ENCODE data around the gene NMRK1. TPM values are rescaled to one million over a fixed set of nuclear protein-coding genes. Genes with fewer than 3 reads are reported as not detected.

NMRK1 gene
- total RNA-seq, 1 experiment from 2014 or later, result 13.3 TPM

DNA sequence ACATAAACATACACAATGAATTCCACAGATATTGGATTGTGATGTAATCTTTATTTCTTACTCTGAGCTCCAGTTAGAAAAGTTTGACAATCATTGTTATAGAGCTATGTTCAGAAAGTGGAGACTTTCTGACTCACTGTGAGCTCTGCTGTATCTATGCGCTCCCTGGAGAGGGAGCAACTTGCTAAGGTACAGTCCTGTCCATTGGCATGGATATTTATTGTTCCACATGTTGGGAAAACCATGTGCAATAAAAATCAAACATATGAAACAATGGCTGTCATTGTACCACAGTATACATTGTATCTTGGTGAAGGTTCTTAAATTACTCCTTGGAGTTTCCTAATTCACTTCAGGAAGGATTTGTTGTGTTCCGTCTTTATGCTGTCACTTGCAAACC, 26.8 kb downstream of the NMRK1 start:
- no peak for DNase-seq
- Histone ChIP-seq H3K36me3 (replicated peaks; ENCODE audit: control insufficient read depth, insufficient read depth, low read length) (no peaks in the 10 kb centered on the region), H3K27me3 (ENCODE audit: control insufficient read depth, insufficient read depth, low read length) (no peaks in the 10 kb centered on the region), H3K4me3 (ENCODE audit: insufficient read depth, low read depth, low read length) (no peak overlapping the region)

DNA sequence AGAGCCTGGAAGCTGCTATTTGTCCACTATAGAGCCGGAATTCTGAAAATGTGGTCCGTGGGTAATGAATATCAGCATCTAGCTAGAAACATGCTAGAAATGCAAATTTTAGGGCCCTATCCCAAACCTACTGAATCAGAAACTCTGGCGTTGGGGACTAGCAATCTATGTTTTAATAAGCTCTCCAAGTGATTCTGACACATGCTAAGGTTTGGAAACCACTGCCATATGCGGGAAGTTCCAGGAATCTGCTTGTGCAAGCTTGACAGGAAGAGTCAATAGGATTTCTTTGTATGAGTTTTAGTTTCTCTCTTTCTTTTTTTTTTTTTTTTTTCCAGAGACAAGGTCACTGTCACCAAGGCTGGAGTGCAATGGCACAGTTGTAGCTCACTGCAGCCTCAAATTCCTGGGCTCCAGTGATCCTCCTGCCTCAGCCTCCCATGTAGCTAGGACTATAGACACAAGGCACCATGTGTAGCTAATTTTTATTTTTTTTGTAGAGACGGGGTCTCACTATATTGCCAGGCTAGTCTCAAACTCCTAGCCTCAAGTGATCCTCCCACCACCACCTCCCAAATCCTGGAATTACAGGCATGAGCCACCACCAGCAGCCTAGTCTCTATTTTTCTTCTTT, 33.5 kb downstream of the NMRK1 start:
- Histone ChIP-seq H3K4me3 (ENCODE audit: insufficient read depth, low read depth, low read length) (no peak overlapping the region), H3K27me3 (ENCODE audit: control insufficient read depth, insufficient read depth, low read length) (no peaks in the 10 kb centered on the region), H3K36me3 (replicated peaks; ENCODE audit: control insufficient read depth, insufficient read depth, low read length) (no peaks in the 10 kb centered on the region)
- DNase-seq, result no peak

DNA sequence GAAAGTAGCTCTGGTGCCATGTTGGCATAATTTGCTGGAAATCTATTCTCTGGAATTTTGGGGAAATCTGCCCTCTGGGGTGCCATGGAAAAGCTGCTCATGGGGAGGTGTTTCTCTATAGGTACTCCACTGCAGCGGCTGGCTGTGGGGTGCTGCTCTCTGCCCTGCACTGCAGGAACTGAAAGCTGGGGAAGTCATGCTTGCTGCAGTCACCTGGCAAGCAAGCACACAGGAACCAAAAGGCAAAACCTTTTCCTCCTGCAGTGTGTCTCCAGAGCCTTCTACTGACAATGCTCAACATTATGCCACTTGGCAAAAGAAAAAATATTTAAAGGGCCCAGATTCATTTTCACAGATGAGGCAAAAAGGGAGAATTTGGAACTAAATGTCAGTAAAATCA, 34.1 kb downstream of the NMRK1 start:
- H3K4me3 ChIP-seq (ENCODE audit: insufficient read depth, low read depth, low read length), result no peak overlapping the region
- no peaks in the 10 kb centered on the region for H3K27me3 ChIP-seq (ENCODE audit: control insufficient read depth, insufficient read depth, low read length)
- DNase-seq, result no peak
- no peaks in the 10 kb centered on the region for H3K36me3 ChIP-seq (replicated peaks; ENCODE audit: control insufficient read depth, insufficient read depth, low read length)

DNA sequence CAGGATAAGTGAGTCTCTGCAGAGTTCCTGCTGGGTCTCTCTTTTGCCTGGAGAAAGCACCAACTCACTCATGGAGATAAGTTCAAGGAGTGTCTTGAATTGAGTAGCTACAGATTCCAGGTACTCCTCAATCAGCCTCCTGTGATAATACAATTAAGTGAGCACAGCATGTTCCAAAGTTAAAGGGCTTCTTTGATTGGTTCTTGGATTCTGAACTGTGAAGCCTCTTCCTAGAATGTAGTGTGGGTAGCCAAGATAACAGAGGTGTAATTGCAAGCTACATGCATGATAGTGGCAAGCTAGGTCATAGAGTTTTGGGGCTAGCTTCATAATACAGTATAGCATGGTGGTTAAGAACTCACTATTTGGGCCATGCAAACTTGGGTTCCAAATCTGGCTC, 36.7 kb downstream of the NMRK1 start:
- H3K36me3 ChIP-seq (replicated peaks; ENCODE audit: control insufficient read depth, insufficient read depth, low read length), result no peaks in the 10 kb centered on the region
- H3K27me3 ChIP-seq (ENCODE audit: control insufficient read depth, insufficient read depth, low read length), result no peaks in the 10 kb centered on the region

DNA sequence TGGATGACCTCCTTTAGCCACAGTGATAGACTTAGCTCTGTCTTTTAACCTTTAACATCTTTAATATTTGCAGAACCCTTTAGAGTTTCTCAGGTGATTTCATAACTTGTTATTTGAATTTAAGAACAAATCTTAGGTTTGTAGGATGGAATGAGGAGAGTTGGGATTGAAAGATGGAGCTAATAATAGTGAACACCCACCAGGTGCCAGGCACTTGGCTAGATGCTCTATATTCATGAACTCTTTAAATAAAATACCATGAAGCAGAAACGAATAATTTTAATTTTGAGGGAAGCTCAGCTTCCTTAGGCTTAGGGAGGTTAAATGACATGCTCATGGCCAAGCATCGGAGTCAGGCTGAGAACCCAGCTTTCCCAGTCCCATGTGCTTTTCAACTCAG, 40.4 kb downstream of the NMRK1 start:
- H3K36me3 ChIP-seq (replicated peaks; ENCODE audit: control insufficient read depth, insufficient read depth, low read length), result no peaks in the 10 kb centered on the region
- H3K4me3 ChIP-seq (ENCODE audit: insufficient read depth, low read depth, low read length), result no peak overlapping the region
- no peak for DNase-seq
- no peaks in the 10 kb centered on the region for H3K27me3 ChIP-seq (ENCODE audit: control insufficient read depth, insufficient read depth, low read length)

More for the DNA sequence above, 36.7 kb downstream of the NMRK1 start:
- no peak for DNase-seq
- H3K4me3 ChIP-seq (ENCODE audit: insufficient read depth, low read depth, low read length), result no peak overlapping the region

DNA sequence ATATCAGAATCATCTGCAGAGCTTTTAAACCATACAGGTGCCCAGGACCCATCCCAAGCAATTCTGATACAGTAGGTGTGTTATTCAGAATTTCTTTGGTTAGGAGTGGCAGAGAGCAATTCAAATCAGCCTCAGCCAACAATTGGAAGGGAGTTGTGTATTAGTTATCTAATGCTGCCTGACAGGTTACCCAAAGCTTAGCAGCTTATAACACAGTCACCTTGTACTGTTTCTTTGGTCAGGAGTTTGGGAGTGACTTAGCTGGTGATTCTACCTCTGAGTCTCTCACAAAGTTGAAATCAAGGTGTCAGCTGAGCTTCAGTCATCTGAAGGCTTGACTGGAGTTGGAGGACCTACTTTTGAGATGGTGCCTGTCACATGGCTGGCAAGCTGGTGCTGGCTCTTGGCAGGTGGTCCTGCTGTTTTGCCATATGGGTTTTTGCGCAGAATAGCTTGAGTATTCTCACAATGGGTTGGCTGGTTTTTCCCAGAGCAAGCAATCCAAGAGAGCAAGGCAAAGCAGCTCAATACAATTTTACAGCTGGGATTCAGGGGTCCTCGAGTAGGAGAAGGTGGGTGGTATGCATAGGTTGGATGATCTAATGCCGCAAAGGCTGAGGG, 41.1 kb downstream of the NMRK1 start:
- DNase-seq, result no peak
- no peak overlapping the region for H3K4me3 ChIP-seq (ENCODE audit: insufficient read depth, low read depth, low read length)
- H3K36me3 ChIP-seq (replicated peaks; ENCODE audit: control insufficient read depth, insufficient read depth, low read length), result no peaks in the 10 kb centered on the region
- no peaks in the 10 kb centered on the region for H3K27me3 ChIP-seq (ENCODE audit: control insufficient read depth, insufficient read depth, low read length)

DNA sequence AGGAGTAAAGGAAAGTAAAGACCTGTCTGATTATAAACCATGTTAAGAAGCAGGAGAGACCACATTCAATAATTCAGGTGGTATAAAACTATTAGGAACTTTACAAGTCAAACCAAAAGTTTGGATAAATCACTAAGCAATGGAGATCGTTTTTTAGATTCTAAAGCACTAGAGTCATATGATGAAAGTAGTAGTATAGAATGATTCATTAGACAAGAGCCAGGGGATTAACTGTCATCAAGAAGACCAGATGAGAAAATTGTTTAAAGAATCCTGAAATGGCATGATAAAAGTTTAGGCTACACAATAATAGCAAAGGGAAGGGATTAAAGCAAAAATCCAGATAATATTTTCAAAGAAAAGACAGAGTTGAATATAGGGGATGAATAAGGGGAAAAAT, 46.9 kb downstream of the NMRK1 start:
- no peak overlapping the region for H3K4me3 ChIP-seq (ENCODE audit: insufficient read depth, low read depth, low read length)
- no peaks in the 10 kb centered on the region for H3K36me3 ChIP-seq (replicated peaks; ENCODE audit: control insufficient read depth, insufficient read depth, low read length)
- no peak for DNase-seq
- H3K27me3 ChIP-seq (ENCODE audit: control insufficient read depth, insufficient read depth, low read length), result no peaks in the 10 kb centered on the region

DNA sequence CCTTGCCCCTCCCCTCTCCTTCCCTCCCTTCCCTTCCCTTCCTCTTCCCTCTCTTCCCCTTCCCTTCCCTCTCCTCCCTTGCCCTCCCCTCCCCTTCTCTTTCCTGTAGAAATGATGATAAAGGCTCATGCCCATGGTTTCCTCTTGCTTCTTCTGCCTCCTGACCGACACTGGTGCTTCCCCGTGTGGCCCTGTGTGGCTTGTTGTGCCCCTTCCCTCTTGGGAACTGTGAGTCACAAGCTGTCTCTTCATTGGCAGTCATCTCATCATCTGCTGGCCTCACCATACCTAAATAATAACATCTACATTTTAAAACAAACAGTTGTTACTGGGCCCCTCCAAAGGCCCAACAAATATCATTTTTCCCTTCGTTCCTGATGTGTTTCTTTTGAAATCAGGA, 48.2 kb downstream of the NMRK1 start:
- H3K36me3 ChIP-seq (replicated peaks; ENCODE audit: control insufficient read depth, insufficient read depth, low read length), result no peaks in the 10 kb centered on the region
- H3K27me3 ChIP-seq (ENCODE audit: control insufficient read depth, insufficient read depth, low read length), result no peaks in the 10 kb centered on the region
- H3K4me3 ChIP-seq (ENCODE audit: insufficient read depth, low read depth, low read length), result no peak overlapping the region
- DNase-seq, result no peak

DNA sequence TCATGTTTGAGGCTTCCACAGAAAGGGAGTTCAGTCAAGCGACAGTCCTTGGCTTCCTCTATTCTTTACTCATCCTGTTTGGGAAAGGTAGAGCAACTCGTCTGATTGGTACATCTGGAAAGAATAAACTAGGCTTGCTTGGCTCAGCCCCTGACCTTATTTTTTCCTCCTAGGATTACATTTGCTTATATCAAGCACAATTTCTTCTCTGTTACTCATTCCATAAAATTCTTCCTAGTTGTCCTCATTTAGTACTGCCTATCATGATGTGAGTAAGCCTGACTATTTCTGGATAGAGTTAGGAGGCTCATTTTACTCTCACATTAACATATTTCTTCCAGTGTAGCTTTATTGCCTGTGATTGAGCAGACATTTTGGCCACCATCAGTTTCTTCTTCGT, 48.9 kb downstream of the NMRK1 start:
- H3K36me3 ChIP-seq (replicated peaks; ENCODE audit: control insufficient read depth, insufficient read depth, low read length), result no peaks in the 10 kb centered on the region
- DNase-seq, result no peak
- H3K4me3 ChIP-seq (ENCODE audit: insufficient read depth, low read depth, low read length), result no peak overlapping the region
- H3K27me3 ChIP-seq (ENCODE audit: control insufficient read depth, insufficient read depth, low read length), result no peaks in the 10 kb centered on the region

DNA sequence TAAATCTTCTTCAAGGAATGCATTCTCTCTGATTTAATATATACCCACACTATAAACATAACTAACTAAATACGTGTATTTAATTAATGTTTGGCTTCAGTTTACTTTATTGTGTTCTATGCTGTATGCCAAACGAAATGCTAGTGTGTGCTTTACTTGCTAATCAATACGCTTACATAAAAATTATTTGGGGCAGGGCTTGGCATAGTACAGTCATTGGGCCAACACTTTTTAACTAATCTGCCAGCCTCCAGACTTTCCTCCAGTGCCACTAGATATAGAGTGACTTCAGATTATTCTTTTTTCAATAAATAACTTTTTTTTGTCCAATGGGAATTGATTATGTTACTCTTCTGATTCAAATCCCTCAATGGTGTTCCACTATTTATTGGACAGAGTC, 51.2 kb downstream of the NMRK1 start:
- Histone ChIP-seq H3K27me3 (ENCODE audit: control insufficient read depth, insufficient read depth, low read length) (no peaks in the 10 kb centered on the region), H3K36me3 (replicated peaks; ENCODE audit: control insufficient read depth, insufficient read depth, low read length) (no peaks in the 10 kb centered on the region), H3K4me3 (ENCODE audit: insufficient read depth, low read depth, low read length) (no peak overlapping the region)
- DNase-seq, result no peak

DNA sequence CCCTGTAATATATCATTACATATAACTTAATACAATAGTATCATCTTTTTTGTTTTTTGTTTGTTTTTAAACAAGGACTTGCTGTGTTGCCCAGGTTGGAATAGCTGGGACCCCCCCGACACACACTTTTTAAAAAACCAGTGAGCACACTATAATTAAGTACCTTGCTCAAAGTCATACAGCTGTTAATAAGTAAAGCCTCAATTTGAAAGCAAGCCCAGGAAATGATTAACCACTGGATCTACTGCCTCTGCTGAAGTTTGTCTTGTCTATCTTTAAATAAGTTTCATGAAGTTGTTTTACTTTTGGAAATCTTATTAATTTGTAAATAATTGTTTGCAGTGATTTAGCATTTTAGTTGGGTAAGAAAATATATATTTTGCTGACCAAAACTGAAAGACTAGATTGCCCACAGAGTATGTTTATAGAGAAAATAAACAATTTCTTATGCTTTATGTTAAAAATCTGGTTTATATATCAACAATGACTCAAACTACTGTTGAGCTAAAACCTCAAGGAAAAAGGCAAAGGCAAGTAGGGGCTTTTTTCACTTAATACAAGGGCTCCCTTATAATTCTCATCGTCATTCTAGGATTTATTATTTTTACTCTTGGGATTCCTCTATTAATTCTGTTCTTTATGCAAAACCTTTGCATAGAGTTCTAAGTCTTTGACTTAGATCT, 54.0 kb downstream of the NMRK1 start:
- Histone ChIP-seq H3K36me3 (replicated peaks; ENCODE audit: control insufficient read depth, insufficient read depth, low read length) (no peaks in the 10 kb centered on the region), H3K4me3 (ENCODE audit: insufficient read depth, low read depth, low read length) (no peak overlapping the region), H3K27me3 (ENCODE audit: control insufficient read depth, insufficient read depth, low read length) (no peaks in the 10 kb centered on the region)
- no peak for DNase-seq

DNA sequence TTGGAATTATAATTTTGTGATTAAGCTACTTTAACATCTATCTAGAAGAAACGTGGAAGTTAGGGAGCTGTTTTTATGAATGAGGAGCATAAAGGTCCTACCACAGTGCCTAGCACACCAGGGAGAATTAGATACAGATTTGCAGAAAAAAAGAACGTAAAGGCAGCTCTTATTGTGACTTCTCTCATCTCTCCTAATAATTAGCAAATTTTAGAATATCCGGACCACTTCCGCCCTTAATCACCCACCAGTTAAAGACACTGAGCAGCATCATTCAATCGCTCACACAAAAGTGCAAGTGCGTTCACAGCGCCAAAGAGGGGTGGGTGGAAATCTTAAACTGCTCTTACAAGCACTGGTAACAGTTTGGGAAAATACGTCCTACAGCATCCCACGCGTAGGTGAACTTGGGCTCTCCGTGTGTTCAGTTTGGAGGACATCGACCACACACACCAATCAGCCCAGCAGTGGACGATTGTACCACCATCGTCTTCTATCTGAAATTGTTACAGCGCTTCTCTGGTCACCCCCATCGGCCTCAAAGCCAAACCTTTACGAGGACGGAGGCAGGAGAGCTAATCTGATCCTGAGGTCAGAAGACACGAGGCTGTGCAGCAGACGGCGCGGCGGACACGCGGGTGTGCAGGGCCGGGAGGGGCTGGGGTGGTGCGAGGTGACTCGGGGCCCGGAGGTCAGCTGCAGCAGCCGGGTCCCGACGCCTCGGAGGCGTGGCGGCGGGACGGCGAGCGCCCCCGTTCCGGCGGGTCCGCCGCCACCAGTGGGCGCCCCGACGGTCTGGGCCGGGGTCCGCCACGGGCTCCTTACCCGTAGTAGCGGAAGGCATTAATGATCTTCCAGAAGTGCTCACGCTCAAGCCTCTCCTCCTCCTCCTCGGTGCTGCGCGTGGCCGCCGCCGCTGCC, 60.5 kb downstream of the NMRK1 start:
- Histone ChIP-seq H3K27me3 (ENCODE audit: control insufficient read depth, insufficient read depth, low read length) (no peaks in the 10 kb centered on the region), H3K4me3 (ENCODE audit: insufficient read depth, low read depth, low read length) (peak overlapping the region; percentile 56), H3K36me3 (replicated peaks; ENCODE audit: control insufficient read depth, insufficient read depth, low read length) (no peaks in the 10 kb centered on the region)
- peak; percentile 80 for DNase-seq

DNA sequence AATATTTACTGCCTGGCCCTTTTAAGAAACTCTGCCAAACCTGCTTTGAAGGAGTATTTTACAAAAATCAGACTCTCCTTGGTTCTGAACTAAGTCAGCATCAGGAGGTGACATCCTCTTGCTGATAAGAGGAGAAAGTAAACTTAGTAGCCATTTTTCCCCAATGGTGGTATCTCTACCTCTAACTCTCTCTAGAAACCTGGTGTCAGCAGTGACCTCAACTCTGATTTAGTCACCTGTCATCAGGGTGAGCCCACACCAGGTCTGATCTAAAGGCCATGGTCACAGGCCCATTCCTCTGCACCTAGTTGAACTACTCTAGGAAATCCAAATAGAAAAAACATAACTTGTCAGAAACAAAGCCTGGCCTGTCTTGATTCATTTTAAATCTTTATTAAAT, 64.1 kb downstream of the NMRK1 start:
- H3K27me3 ChIP-seq (ENCODE audit: control insufficient read depth, insufficient read depth, low read length), result no peaks in the 10 kb centered on the region
- DNase-seq, result no peak
- no peak overlapping the region for H3K4me3 ChIP-seq (ENCODE audit: insufficient read depth, low read depth, low read length)
- no peaks in the 10 kb centered on the region for H3K36me3 ChIP-seq (replicated peaks; ENCODE audit: control insufficient read depth, insufficient read depth, low read length)

DNA sequence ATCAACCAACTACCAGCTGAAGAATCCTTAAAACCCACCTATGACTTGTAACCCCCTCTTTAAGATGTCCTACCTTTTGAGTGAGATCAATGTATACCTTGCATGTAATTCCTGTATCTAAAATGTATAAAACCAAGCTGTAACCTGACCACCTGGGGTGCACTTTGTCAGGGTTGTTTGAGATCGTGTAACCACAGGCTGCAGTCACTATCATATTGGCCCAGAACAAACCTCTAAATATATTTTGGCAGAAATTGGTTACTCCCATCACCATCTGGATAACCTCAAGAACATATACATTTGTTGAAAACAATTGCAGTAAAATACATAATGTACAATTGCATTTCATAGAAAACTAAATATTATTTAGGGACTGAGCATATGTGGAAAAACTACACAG, 68.3 kb downstream of the NMRK1 start:
- no peaks in the 10 kb centered on the region for H3K36me3 ChIP-seq (replicated peaks; ENCODE audit: control insufficient read depth, insufficient read depth, low read length)
- DNase-seq, result no peak
- no peak overlapping the region for H3K4me3 ChIP-seq (ENCODE audit: insufficient read depth, low read depth, low read length)
- no peaks in the 10 kb centered on the region for H3K27me3 ChIP-seq (ENCODE audit: control insufficient read depth, insufficient read depth, low read length)
